Transverse colon (tissue), 4 donors: ENCODE results near the gene CHST3. TPM values are rescaled to one million over a fixed set of nuclear protein-coding genes. Genes with fewer than 3 reads are reported as not detected.

ENCODE experiments used
- DNase-seq: peaks from one replicate; pipeline ENCODE4 v3.0.0-alpha.2; 2019
- H3K27ac ChIP-seq, 4 donors: fragments of 200-600 bp; sonication (generic); 2 replicates each; pipeline ENCODE4 v1.5.1; 2016 to 2018; ENCODE audit warnings: inconsistent platforms in 4 of 4
- H3K27me3 ChIP-seq: fragments of 200-600 bp; sonication (generic); 2 replicates; pipeline ENCODE4 v1.5.1; 2017; ENCODE audit warnings: inconsistent platforms
- H3K36me3 ChIP-seq, 4 donors: fragments of 200-600 bp; sonication (generic); 2 replicates each; pipeline ENCODE4 v1.5.1; 2017 to 2019; ENCODE audit warnings: inconsistent platforms in 4 of 4
- H3K4me1 ChIP-seq, 4 donors: fragments of 200-600 bp; sonication (generic); 2 replicates each; pipeline ENCODE4 v1.5.1; 2017 to 2020; ENCODE audit warnings: inconsistent platforms in 4 of 4
- H3K4me3 ChIP-seq, 4 donors: fragments of 200-600 bp; sonication (generic); 1 replicate in 1 of 4; 2 replicates in 3 of 4; pipeline versions ENCODE4 v1.5.1 to v1.6.1; 2017 to 2019; ENCODE audit warnings: inconsistent platforms in 4 of 4
- H3K9me3 ChIP-seq, 2 donors: fragments of 200-600 bp; sonication (generic); 2 replicates each; pipeline ENCODE4 v1.5.1; 2017 to 2019; ENCODE audit warnings: inconsistent platforms in 2 of 2
- CTCF ChIP-seq, 5 experiments: fragments of 200-600 bp in 3 of 5; fragments of 450-650 bp in 2 of 5; sonication (generic) in 3 of 5; IDR thresholded peaks; 1 replicate in 2 of 5; 2 replicates in 3 of 5; pipeline ENCODE4 v1.5.1; 2016 to 2017; ENCODE audit warnings: antibody characterized with exemption in 5 of 5, inconsistent platforms in 3 of 5, mild to moderate bottlenecking in 2 of 5, moderate library complexity in 1 of 5
- EP300 ChIP-seq: sonication (generic); formaldehyde crosslinking; IDR thresholded peaks from one replicate; pipeline ENCODE4 v1.6.1; 2017; ENCODE audit warnings: antibody characterized with exemption, low read depth
- POLR2A ChIP-seq: fragments of 450-650 bp; IDR thresholded peaks from one replicate; pipeline ENCODE4 v1.6.1; 2016; ENCODE audit warnings: antibody characterized with exemption, mild to moderate bottlenecking, moderate library complexity
- POLR2AphosphoS5 ChIP-seq, 3 donors: sonication (generic); formaldehyde crosslinking; IDR thresholded peaks; one replicate each; pipeline ENCODE4 v1.6.1; 2016; ENCODE audit warnings: antibody characterized with exemption in 3 of 3
- WGBS, 2 donors: methylation state at CpG; one replicate each; pipeline ENCODE4 v1.1.5; 2018; ENCODE audit warnings: low coverage in 1 of 2; 5-methylcytosine and 5-hydroxymethylcytosine counted together
- in situ Hi-C, 4 donors: fragments of 200-750 bp; cut with MboI; loops; one replicate each; pipeline versions ENCODE4 v1.15.0 to v1.15.1; 2017; ENCODE audit warnings: low sequenced_read_pairs in 3 of 4, low pct_ligation_motif_present in 1 of 4, low pct_unique_long_range_greater_than_20kb in 1 of 4
- intact Hi-C: fragments of 100-400 bp; cut with DNase I; formaldehyde crosslinking; loops from one replicate; pipeline ENCODE4 v1.15.1; 2023; ENCODE audit warnings: low total_unique reads
- total RNA-seq, 4 donors: library from RNA; depleted of rRNA; stranded (reverse); fragments of >200 nt; gene quantifications; one replicate each; pipeline ENCODE4 v1.1.0, GENCODE V29; 2016

CHST3 gene
- total RNA-seq, 4 donors from 2014 or later = 1.6 to 10.5 (median 3.9) TPM

GRCh38 chr10:72044417-72045041, 80.3 kb downstream of the CHST3 start:
- Histone ChIP-seq H3K9me3 (no peaks in the 10 kb centered on the region), H3K36me3 (no peaks in the 10 kb centered on the region), H3K4me3 (no peak overlapping the region), H3K27ac (peak overlapping the region in 3 of 4 donors; percentile 7 to 66 (median 22)), H3K27me3 (no peaks in the 10 kb centered on the region), H3K4me1 (peaks cover 0 to 2% (median 1%) of the 10 kb centered on the region in 4 donors)
- TF ChIP-seq POLR2AphosphoS5 (IDR thresholded peaks at IDR 0.05) (no peak), CTCF (IDR thresholded peaks at IDR 0.05) (peak; percentile 22 to 51 (median 42)), POLR2A (no peak), EP300 (no peak)
- in situ Hi-C loops = loop anchor here (5.0 to 25.0 kb wide), 4 partner anchors 87 to 300 kb away; no protein-coding TSS in a partner anchor
- 55 to 80% methylated on average over 3 to 17 of the region's 17 CpGs for WGBS, 2 donors
- intact Hi-C loops = loop anchor here (10.0 kb wide), 1 partner anchor 150 kb away; no protein-coding TSS in a partner anchor
- no peak for DNase-seq

- Histone ChIP-seq H3K4me1 (peaks cover 0 to 2% (median 1%) of the 10 kb centered on the region in 4 donors), H3K27me3 (no peaks in the 10 kb centered on the region), H3K9me3 (no peaks in the 10 kb centered on the region), H3K27ac (no peak overlapping the region), H3K36me3 (no peaks in the 10 kb centered on the region), H3K4me3 (no peak overlapping the region)
- intact Hi-C loops (loop anchor here (10.0 kb wide), 1 partner anchor 151 kb away; no protein-coding TSS in a partner anchor), in situ Hi-C loops (loop anchor here (5.0 to 25.0 kb wide), 4 partner anchors 88 to 299 kb away; no protein-coding TSS in a partner anchor)
- no peak for TF ChIP-seq POLR2A
- TF ChIP-seq CTCF (IDR thresholded peaks at IDR 0.05) = no peak
- TF ChIP-seq POLR2AphosphoS5 (IDR thresholded peaks at IDR 0.05) = no peak
- TF ChIP-seq EP300 = no peak
- DNase-seq = no peak
- 59 to 84% methylated on average over 2 of the region's 2 CpGs for WGBS, 2 donors
Measured at GRCh38 chr10:72045586-72045985, 81.4 kb downstream of the CHST3 start.

GRCh38 chr10:72048450-72049124, 84.4 kb downstream of the CHST3 start:
- Histone ChIP-seq H3K27ac (no peak overlapping the region), H3K4me3 (no peak overlapping the region), H3K9me3 (no peaks in the 10 kb centered on the region), H3K4me1 (peaks cover 0 to 2% (median 1%) of the 10 kb centered on the region in 4 donors), H3K36me3 (no peaks in the 10 kb centered on the region), H3K27me3 (no peaks in the 10 kb centered on the region)
- intact Hi-C loops (loop anchor here (1.0 to 10.0 kb wide), 2 partner anchors 91 to 154 kb away; no protein-coding TSS in a partner anchor), in situ Hi-C loops (loop anchor here (5.0 to 25.0 kb wide), 4 partner anchors 91 to 296 kb away; no protein-coding TSS in a partner anchor)
- peak; percentile 94 for DNase-seq
- TF ChIP-seq POLR2AphosphoS5 (IDR thresholded peaks at IDR 0.05) (peak in 1 of 3 donors; percentile 31), CTCF (IDR thresholded peaks at IDR 0.05) (peak; percentile 98 to 100 (median 99)), EP300 (no peak), POLR2A (no peak)
- 32 to 72% methylated on average over 5 to 12 of the region's 12 CpGs for WGBS, 2 donors

GRCh38 chr10:72049472-72049871, 85.3 kb downstream of the CHST3 start:
- no peak for DNase-seq
- Histone ChIP-seq H3K27ac (no peak overlapping the region), H3K36me3 (no peaks in the 10 kb centered on the region), H3K4me1 (peaks cover 0 to 2% (median 1%) of the 10 kb centered on the region in 4 donors), H3K27me3 (no peaks in the 10 kb centered on the region), H3K4me3 (no peak overlapping the region), H3K9me3 (no peaks in the 10 kb centered on the region)
- 80 to 83% methylated on average over 1 of the region's 1 CpG for WGBS, 2 donors
- intact Hi-C loops = loop anchor here (10.0 kb wide), 1 partner anchor 155 kb away; no protein-coding TSS in a partner anchor
- in situ Hi-C loops = loop anchor here (5.0 to 25.0 kb wide), 4 partner anchors 92 to 295 kb away; no protein-coding TSS in a partner anchor
- no peak for TF ChIP-seq POLR2AphosphoS5 (IDR thresholded peaks at IDR 0.05)
- TF ChIP-seq CTCF (IDR thresholded peaks at IDR 0.05) = no peak
- no peak for TF ChIP-seq POLR2A
- TF ChIP-seq EP300 = no peak
